Activated naive CD4-positive, alpha-beta T cell treated with anti-CD3 and anti-CD28 coated beads, Interleukin-2, amount 50 U/mL, for 24 hours (primary cell): ENCODE data around the gene PSPH.
"Not testable (repeated sequence)": the region's sequence is repeated elsewhere in the genome, so short reads cannot be mapped to it uniquely, and the experiment has no call there.

Experiments
- H3K27ac Mint-ChIP-seq: one replicate; pipeline ENCODE4 v1.8.0; 2021; ENCODE audit warnings: mild to moderate bottlenecking, mixed read lengths
- H3K27me3 Mint-ChIP-seq: one replicate; pipeline ENCODE4 v1.8.0; 2021; ENCODE audit warnings: mixed read lengths
- H3K36me3 Mint-ChIP-seq: one replicate; pipeline ENCODE4 v1.8.0; 2021; ENCODE audit warnings: mixed read lengths
- H3K4me1 Mint-ChIP-seq: one replicate; pipeline ENCODE4 v1.8.0; 2021; ENCODE audit warnings: mixed read lengths
- H3K4me3 Mint-ChIP-seq: one replicate; pipeline ENCODE4 v1.8.0; 2021; ENCODE audit warnings: mild to moderate bottlenecking, mixed read lengths
- H3K9me3 Mint-ChIP-seq: one replicate; pipeline ENCODE4 v1.8.0; 2021; ENCODE audit warnings: mixed read lengths

Gene PSPH

DNA sequence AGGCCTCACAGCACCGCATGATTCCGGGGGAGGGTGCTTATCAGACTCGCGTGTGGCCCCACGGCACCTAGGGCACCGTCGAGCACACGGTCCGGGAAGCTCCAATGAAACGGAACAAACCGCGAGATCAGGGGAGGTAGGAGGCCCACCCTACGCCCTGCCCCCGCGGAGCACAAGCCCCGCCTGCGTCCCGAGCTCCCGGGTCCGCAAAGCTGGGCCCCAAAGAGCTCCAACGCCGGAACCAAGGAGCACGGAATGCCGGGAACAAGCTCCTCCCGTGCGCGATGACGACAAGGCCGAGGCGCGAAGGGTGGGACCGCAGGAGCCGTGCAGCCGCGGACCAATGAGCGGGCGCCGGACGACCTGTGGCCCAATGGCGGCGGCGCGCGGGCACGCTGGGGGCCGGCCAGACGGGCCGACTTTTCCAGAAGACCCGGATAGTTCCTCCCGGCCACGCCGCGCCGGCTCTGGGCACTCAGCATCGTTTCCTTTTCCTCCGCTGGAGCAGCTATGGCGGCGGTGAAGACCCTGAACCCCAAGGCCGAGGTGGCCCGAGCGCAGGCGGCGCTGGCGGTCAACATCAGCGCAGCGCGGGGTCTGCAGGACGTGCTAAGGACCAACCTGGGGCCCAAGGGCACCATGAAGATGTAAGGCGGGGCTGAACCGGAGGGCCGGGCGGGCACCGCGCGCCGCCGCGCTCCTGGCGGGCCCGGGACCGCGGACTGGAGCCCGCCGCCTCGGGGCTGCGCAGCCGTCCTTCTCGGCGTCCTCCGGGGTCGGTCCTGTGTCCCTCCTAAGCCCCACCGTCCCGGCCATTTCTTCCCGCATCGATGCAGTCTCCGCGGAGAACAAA is at the start of gene PSPH, which contains the start of gene CCT6A:
Gene PSPH, minus strand, starts transcription at position 106 of the 853 bp plus-strand sequence. CDS start 30,232 bp downstream, outside the sequence.
Gene CCT6A, plus strand, starts transcription at position 427 of the 853 bp plus-strand sequence. Its CDS starts 84 bp downstream, at position 511.
- Mint-ChIP-seq H3K9me3 (no peaks in the 10 kb centered on the region), H3K27me3 (no peaks in the 10 kb centered on the region), H3K4me3 (peak within 1 kb of the TSS; percentile 93), H3K27ac (peak within 1 kb of the TSS; percentile 95), H3K36me3 (peaks cover 10% of the 10 kb centered on the region), H3K4me1 (peaks cover 44% of the 10 kb centered on the region)

DNA sequence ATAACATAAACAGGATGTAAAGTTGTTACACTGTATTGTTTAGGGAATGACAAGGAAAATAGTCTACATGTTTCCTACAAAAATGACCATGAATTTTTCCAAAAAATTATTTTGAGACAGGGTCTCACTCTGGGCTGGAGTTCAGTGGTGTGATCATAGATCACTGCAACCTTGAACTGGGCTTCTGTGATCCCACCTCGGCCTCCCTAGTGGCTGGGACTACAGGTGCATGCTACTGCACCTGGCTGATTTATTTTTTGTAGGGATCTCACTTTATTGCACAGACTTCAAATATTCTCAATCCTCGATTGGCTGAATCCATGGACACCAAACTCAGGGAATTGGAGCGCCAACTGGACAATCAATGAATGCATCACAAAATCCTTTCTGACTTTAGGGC is 48.4 kb upstream of the PSPH start:
- H3K4me3 Mint-ChIP-seq: no peak overlapping the region
- H3K4me1 Mint-ChIP-seq: peaks cover 12% of the 10 kb centered on the region
- peaks cover 9% of the 10 kb centered on the region for H3K36me3 Mint-ChIP-seq
- H3K9me3 Mint-ChIP-seq: no peaks in the 10 kb centered on the region
- H3K27ac Mint-ChIP-seq: peak overlapping the region; percentile 73
- H3K27me3 Mint-ChIP-seq: no peaks in the 10 kb centered on the region

DNA sequence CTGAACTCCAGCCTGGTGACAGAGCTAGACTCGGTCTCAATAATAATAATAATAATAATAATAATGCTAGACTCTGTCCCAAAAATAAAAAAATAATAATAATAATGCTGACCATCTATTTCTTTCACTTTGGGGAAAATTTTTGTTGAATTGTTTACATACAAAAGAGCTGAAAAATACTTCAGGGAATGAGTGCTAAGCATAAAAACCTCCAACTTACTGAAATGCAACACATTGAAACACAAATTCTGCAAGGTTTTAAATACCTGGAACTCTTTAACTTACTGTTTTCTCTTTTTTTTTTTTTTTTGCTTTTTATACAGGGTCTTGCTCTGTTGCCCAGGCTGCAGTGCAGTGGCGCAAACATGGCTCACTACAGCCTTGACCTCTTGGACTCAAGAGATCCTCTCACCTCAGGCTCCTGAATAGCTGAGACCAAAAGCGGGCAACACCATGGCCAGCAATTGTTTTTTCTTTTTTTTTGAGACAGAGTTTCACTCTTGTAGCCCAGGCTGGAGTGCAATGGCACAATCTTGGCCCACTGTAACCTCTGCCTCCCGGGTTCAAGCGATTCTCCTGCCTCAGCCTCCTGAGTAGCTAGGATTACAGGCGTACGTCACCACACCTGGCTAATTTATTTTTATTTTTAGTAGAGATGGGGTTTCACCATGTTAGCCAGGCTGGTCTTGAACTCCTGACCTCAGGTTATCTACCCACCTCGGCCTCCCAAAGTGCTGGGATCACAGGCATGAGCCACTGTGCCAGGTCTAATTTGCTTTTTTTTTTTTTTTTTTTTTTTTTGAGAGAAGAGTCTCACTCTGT is 47.2 kb upstream of the PSPH start:
- not testable (repeated sequence) for H3K27ac Mint-ChIP-seq, H3K27me3 Mint-ChIP-seq, H3K4me1 Mint-ChIP-seq, H3K9me3 Mint-ChIP-seq, H3K36me3 Mint-ChIP-seq, H3K4me3 Mint-ChIP-seq

DNA sequence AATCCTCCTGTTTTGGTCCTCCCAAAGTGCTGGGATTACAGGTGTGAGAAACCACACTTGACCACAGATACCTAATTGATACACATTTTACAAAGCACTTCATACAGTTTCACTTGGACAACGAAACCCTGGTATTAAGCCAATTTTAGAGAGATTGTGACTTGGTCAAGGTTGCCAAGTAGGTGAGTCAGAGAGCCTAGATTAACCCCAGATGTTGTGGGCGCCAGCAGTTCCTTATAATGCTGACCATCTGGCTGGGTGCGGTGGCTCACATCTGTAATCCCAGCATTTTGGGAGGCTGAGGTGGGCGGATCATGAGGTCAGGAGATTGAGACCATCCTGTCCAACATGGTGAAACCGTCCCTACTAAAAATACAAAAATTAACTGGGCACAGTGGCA is 46.5 kb upstream of the PSPH start:
- peaks cover 6% of the 10 kb centered on the region for H3K36me3 Mint-ChIP-seq
- peaks cover 5% of the 10 kb centered on the region for H3K4me1 Mint-ChIP-seq
- peak overlapping the region; percentile 23 for H3K27ac Mint-ChIP-seq
- H3K4me3 Mint-ChIP-seq: no peak overlapping the region
- no peaks in the 10 kb centered on the region for H3K9me3 Mint-ChIP-seq
- H3K27me3 Mint-ChIP-seq: no peaks in the 10 kb centered on the region

DNA sequence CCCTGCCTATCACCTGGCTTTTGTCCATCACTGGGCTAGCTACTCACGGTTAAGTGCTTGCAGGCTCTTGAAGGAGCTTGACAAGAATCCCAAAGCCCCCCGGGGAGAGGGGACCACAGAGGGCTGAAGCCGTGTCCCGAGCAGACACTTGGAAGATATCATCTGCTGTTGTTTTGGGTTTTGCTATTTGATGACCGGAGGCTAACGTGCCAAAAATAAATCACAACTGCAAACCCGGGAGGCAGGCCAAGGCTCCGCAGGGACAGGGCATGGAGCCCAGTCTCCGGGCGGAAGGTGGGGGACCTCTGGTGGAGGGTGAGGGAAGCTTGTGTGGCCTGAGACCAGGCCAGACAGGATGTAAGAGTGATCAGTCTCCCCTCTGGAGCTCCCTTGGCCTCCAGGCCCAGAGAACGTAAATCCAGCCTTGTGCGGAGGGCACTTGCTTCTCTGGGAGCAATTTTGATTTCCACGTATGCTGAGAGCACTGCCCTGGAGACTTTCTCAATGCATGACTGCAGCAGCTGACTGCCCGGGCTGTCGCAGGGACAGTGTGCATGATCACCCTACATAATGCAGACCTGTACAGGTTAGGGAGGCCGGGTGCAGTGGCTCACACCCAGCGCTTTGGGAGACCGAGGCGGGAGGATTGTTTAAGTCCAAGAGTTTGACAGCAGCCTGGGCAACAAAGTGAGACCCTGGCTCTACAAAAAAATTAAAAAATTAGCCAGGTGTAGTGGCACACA is 41.7 kb upstream of the PSPH start, which contains the start of gene PHKG1:
Gene PHKG1, minus strand, starts transcription at position 164 of the 743 bp plus-strand sequence. CDS start 4,011 bp downstream, outside the sequence.
- Mint-ChIP-seq H3K4me3 (no peak within 1 kb of the TSS), H3K27me3 (no peaks in the 10 kb centered on the region), H3K4me1 (no peaks in the 10 kb centered on the region), H3K36me3 (peaks cover 4% of the 10 kb centered on the region), H3K27ac (no peak within 1 kb of the TSS), H3K9me3 (no peaks in the 10 kb centered on the region)

DNA sequence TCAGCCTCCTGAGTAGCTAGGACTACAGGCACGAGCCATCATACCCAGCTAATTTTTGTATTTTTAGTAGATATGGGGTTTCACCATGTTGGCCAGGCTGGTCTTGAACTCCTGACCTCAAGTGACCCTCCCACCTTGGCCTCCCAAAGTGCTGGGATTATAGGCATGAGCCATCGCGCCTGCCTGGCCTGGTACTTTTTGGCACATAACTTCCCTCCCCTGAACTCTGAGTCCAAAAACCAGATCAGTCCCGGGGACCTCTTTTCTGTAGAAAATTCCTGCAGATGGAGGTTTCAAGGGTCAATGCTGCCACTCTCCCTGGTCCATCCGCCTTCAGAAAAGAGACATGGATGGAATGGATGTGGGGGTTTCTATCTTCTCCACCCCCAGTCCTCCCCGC is 41.1 kb upstream of the PSPH start:
- H3K36me3 Mint-ChIP-seq, H3K4me1 Mint-ChIP-seq, H3K27me3 Mint-ChIP-seq, H3K9me3 Mint-ChIP-seq, H3K27ac Mint-ChIP-seq, H3K4me3 Mint-ChIP-seq: not testable (repeated sequence)

DNA sequence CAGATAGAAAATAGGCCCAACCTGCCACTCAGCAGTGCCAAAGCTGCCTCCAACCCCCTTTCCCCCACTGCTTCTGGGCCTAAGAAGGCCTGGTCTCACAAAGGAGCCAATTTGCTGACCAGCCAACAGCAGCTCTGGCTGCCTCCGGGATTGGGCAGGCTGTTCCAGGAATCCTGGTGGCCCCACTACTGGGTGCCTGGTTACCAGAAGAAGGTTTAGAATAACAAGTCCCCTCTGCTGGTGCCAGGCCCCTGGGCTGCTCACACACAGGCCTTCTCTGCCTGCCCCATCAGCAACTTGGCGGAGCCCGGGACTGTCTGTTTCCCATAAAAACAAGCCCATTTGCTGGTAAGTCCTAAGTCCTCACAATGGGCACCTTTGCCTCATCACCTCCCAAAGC is 40.3 kb upstream of the PSPH start:
- Mint-ChIP-seq H3K27me3 (no peaks in the 10 kb centered on the region), H3K27ac (no peak overlapping the region), H3K4me1 (no peaks in the 10 kb centered on the region), H3K9me3 (no peaks in the 10 kb centered on the region), H3K36me3 (peaks cover 4% of the 10 kb centered on the region), H3K4me3 (no peak overlapping the region)

DNA sequence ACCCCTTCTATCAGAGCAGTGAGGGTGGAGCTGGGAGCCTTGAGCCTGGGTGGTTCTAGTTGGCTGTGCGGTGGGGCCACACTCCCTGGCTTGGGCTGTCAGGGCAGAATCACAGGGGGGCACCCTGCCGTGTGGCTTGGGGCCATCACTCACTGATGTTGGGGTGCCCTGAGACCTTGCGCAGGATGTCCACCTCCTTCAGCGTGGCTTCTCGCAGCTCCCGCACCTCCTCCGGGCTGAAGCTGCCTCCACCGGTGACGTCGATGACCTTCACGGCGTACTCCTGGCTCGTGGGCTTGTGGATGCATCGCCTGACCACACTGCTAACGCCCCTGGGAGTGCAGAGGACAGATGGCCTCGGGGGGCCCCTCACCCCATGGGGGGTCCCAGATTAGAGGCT is 36.2 kb upstream of the PSPH start:
- H3K27ac Mint-ChIP-seq: no peak overlapping the region
- H3K27me3 Mint-ChIP-seq: no peaks in the 10 kb centered on the region
- no peaks in the 10 kb centered on the region for H3K4me1 Mint-ChIP-seq
- no peaks in the 10 kb centered on the region for H3K9me3 Mint-ChIP-seq
- peaks cover 2% of the 10 kb centered on the region for H3K36me3 Mint-ChIP-seq
- H3K4me3 Mint-ChIP-seq: no peak overlapping the region

DNA sequence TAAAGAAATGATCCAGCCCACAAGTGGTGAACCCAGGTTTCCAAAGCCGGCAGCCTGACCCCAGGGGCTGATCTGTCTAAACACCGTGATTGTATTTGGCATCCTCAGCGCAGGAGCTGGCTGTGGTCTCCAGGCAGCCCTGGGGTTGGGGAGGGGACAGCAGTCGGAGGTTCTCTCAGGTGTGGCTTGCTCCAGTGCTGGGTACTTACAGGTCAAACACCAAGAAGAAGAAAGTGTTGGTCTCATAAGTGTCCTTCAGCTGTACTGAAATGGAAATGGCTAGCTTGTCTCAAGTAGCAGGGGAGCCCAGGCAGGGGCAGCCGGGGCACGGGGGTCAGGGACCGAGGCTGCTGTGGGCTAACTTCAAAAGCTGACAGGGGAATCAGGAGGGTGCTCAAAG is 35.5 kb upstream of the PSPH start:
- H3K27ac Mint-ChIP-seq: no peak overlapping the region

DNA sequence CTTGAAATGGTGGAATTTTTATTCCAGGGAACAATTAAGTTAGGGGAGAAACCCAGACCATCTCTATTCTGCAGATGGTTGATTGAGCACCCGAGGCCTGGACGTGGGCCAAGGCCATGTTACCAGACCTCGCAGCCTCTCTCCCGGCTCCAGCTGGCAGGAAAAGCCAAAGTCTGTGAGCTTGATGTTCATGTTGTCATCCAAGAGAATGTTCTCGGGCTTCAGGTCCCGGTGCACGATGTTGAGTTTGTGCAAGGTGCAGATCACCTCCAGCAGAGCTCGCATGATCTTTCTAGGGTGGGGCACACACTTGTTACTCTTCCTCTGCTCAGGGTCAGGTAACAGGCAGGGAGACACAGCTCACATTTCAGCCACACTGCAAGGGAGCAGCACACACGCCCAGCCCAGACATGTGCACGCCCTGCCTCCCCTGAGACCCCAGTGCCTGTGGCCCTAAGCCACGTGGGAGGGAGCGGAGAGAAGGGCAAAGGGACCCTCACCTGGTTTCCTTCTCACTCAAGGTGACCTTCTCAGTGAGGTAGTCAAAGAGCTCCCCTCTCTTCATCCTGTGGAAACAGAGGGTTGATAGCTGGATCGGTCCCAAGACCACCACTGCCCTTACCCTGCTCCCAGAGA is 32.0 kb upstream of the PSPH start:
- H3K27me3 Mint-ChIP-seq: no peaks in the 10 kb centered on the region
- no peak overlapping the region for H3K4me3 Mint-ChIP-seq
- H3K36me3 Mint-ChIP-seq: no peaks in the 10 kb centered on the region
- no peaks in the 10 kb centered on the region for H3K4me1 Mint-ChIP-seq
- H3K9me3 Mint-ChIP-seq: no peaks in the 10 kb centered on the region
- no peak overlapping the region for H3K27ac Mint-ChIP-seq

More for the DNA sequence above, 35.5 kb upstream of the PSPH start:
- Mint-ChIP-seq H3K27me3 (no peaks in the 10 kb centered on the region), H3K36me3 (peaks cover 2% of the 10 kb centered on the region), H3K9me3 (no peaks in the 10 kb centered on the region), H3K4me1 (no peaks in the 10 kb centered on the region), H3K4me3 (no peak overlapping the region)

DNA sequence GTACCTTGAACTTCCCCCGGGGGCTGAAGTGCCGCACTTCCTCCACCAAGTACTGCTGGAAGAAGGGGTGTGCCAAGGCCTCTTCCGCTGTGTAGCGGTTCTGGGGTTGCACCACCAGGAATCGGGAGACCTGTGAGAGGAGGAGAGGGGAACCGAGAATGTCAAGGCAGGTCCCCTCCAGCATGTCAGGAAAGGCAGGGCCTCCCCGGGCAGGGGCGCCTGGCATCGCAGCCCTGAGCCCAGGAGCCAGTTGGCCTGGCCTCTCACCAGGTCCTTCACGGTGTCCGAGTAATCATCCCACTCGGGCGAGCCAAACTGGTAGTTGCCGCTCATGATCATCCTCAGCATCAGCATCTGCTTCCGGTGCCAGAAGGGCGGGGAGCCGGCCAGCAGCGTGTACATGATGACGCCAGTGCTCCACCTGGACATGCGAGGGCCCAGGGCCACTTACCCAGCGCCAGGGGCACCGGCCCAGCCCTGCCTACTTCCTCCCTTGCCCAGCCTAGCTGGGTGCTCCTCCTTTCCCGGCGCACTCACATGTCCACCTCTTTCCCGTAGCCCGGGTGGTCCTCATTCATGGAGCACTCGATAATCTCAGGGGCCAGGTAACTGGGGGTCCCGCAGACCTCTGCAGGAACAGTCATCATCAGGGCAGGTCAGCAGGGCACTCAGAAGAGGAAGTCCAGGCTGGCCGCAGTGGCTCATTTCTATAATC is 30.5 kb upstream of the PSPH start:
- Mint-ChIP-seq H3K9me3 (no peaks in the 10 kb centered on the region), H3K4me1 (no peaks in the 10 kb centered on the region), H3K27me3 (no peaks in the 10 kb centered on the region), H3K4me3 (no peak overlapping the region), H3K27ac (no peak overlapping the region), H3K36me3 (no peaks in the 10 kb centered on the region)

DNA sequence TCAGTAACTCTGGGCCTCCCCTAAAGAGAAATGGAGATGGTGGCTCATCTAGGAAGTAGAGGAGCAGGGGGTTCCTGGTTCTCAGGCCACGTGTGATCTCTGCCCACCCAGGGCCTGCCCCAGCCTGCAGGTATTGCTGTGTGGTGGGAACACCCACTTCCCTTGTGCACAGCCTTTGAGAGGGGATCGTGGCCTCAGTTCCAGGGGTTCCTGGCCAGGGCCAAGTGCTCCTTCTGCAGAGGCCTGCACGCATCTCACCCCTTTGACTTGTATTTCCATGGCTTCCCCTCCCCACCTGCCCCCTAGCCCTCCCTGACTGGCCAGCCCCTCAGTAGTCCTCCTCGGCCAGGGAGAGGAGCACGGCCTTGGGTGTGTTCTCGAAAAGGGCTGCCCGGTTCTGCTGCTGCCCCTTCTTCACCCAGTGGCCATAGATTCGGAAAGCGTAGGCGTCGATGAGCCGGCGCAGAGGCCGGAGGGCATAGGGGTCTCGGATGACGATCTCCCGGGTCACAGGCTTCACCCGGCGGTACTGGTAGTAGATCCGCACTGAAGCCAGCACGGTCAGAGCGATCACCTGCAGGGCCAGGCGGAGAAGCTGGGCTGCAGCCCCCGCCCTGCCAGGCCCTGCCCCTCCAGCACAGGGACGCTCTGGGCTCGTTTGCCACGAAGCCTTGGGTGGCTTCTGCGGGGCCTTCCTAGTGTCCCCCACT is 29.6 kb upstream of the PSPH start:
- not testable (repeated sequence) for H3K4me3 Mint-ChIP-seq, H3K27ac Mint-ChIP-seq, H3K4me1 Mint-ChIP-seq, H3K36me3 Mint-ChIP-seq, H3K27me3 Mint-ChIP-seq, H3K9me3 Mint-ChIP-seq

DNA sequence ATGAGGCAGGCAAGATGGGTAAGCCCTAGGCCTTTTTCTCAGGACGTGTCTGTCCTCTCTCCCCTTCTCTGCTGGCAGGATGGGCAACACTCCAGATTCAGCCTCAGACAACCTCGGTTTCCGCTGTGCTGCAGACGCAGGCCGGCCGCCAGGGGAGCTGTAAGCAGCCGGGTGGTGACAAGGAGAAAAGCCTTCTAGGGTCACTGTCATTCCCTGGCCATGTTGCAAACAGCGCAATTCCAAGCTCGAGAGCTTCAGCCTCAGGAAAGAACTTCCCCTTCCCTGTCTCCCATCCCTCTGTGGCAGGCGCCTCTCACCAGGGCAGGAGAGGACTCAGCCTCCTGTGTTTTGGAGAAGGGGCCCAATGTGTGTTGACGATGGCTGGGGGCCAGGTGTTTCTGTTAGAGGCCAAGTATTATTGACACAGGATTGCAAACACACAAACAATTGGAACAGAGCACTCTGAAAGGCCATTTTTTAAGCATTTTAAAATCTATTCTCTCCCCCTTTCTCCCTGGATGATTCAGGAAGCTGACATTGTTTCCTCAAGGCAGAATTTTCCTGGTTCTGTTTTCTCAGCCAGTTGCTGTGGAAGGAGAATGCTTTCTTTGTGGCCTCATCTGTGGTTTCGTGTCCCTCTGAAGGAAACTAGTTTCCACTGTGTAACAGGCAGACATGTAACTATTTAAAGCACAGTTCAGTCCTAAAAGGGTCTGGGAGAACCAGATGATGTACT is 28.4 kb upstream of the PSPH start:
- no peaks in the 10 kb centered on the region for H3K4me1 Mint-ChIP-seq
- H3K27ac Mint-ChIP-seq: no peak overlapping the region
- no peaks in the 10 kb centered on the region for H3K27me3 Mint-ChIP-seq
- no peaks in the 10 kb centered on the region for H3K36me3 Mint-ChIP-seq
- H3K9me3 Mint-ChIP-seq: no peaks in the 10 kb centered on the region
- H3K4me3 Mint-ChIP-seq: no peak overlapping the region

DNA sequence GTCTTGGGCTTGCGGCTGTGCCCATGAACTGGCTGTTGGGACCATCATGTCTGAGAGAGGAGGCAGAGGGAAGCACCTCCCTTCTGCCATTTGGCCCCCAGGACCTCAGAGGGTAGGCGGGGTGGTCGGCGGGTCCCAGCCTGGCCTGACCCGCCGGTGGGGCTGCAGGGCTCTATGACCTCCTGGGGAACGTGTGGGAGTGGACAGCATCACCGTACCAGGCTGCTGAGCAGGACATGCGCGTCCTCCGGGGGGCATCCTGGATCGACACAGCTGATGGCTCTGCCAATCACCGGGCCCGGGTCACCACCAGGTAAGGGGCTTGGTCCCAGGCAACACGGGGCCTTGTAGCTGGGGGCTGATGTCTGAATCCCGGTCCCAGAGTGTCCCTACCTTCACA is 27.0 kb upstream of the PSPH start:
- Mint-ChIP-seq H3K4me1 (peaks cover 5% of the 10 kb centered on the region), H3K9me3 (no peaks in the 10 kb centered on the region), H3K36me3 (peaks cover 3% of the 10 kb centered on the region), H3K4me3 (no peak overlapping the region), H3K27me3 (no peaks in the 10 kb centered on the region), H3K27ac (no peak overlapping the region)
